Urinary bladder (tissue), 4 donors: ENCODE results near the gene SEPTIN8. TPM values are rescaled to one million over a fixed set of nuclear protein-coding genes. Genes with fewer than 3 reads are reported as not detected.

Experiments used
- DNase-seq: peaks from one replicate; pipeline ENCODE4 v3.0.0-alpha.2; 2015; ENCODE audit errors: extremely low spot score
- H3K27ac ChIP-seq: one replicate; pipeline ENCODE4 v1.5.1; 2013; ENCODE audit warnings: low read depth, mild to moderate bottlenecking, moderate library complexity
- H3K36me3 ChIP-seq: one replicate; pipeline ENCODE4 v1.6.1; 2013; ENCODE audit warnings: mild to moderate bottlenecking, moderate library complexity; ENCODE audit not compliant: insufficient read depth
- H3K4me1 ChIP-seq: one replicate; pipeline ENCODE4 v1.6.1; 2013; ENCODE audit warnings: mild to moderate bottlenecking, moderate library complexity; ENCODE audit not compliant: insufficient read depth
- H3K4me3 ChIP-seq: one replicate; pipeline ENCODE4 v1.5.1; 2013; ENCODE audit warnings: low read depth, low read length
- WGBS: extraction: QIAGEN DNeasy Blood & Tissue Kit; methylation state at CpG from one replicate; pipeline ENCODE4 v1.1.7; 2013; 5-methylcytosine and 5-hydroxymethylcytosine counted together
- polyA plus RNA-seq: library from polyadenylated mRNA; stranded (reverse); fragments of 200-250 nt; gene quantifications from one replicate; pipeline ENCODE4 v1.2.3, GENCODE V29; 2013
- total RNA-seq: library from RNA; depleted of rRNA; stranded (reverse); fragments of >200 nt; gene quantifications from one replicate; pipeline ENCODE4 v1.2.3, GENCODE V29; 2014
- donor health status: healthy with polysubstance abuse.
- donor health status: healthy.

The SEPTIN8 gene
- total and polyA plus RNA-seq, 2 donors, result 28.3 to 64.8 TPM

DNA sequence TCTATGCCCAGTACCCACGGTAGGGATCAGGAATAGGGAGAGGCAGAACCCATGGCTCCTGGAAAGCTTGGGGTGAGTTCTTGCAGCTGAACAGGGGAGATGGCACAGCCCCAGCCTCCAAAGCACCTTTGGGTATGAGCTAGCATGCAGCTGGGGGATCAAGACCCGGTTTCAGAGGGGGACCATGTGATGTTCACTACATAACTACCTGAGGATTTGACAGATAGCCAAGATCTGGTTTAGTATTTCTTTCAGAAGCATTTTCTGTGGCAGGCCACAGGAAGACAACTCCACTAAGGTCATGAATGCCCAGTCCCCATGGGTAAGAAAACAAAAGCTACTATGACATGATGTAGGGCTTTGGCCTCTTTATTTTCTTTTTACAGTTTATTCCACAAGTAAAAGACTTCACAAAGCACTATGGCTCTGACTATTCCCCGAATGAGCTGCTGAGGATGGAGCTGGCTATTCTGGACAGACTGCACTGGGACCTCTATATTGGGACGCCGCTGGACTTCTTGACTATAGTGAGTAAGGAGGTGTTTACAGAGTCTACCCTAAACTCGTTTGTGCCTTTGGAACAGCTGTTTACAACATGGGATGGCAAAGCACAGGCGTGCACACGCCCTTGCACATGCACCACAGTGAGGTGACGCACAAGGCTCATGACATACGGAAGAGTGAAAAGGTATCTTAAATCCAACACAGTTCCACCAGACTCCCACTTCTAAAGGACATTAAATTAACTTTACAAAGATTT is 26.4 kb downstream of the SEPTIN8 start:
- Histone ChIP-seq H3K27ac (no peak overlapping the region), H3K36me3 (no peaks in the 10 kb centered on the region), H3K4me1 (peaks cover 3% of the 10 kb centered on the region), H3K4me3 (no peak overlapping the region)
- 72% methylated on average over 10 of the region's 10 CpGs for WGBS
- no peak for DNase-seq

DNA sequence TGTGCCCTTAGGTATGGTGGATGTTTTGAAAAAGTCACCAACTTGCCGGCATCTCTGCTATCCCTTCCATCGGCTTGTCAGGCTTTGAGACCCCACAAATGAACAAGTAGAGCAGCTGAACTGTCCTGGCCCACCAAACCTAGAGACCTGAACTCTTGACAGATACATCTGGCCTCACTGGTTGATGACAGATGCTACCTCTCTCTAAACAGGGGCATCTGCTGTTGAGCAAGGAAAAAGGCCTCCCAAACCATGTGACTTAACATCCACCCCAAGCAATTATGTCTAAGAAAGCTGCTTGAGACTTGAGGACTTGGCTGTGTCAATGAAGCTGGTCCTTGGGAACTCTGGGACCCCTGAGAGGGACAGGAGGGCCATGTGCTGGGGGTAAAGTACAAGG is 27.5 kb downstream of the SEPTIN8 start:
- no peak overlapping the region for H3K4me3 ChIP-seq
- DNase-seq, result no peak
- 94% methylated on average over 2 of the region's 2 CpGs for WGBS
- no peak overlapping the region for H3K27ac ChIP-seq
- H3K4me1 ChIP-seq, result peaks cover 3% of the 10 kb centered on the region
- H3K36me3 ChIP-seq, result no peaks in the 10 kb centered on the region

DNA sequence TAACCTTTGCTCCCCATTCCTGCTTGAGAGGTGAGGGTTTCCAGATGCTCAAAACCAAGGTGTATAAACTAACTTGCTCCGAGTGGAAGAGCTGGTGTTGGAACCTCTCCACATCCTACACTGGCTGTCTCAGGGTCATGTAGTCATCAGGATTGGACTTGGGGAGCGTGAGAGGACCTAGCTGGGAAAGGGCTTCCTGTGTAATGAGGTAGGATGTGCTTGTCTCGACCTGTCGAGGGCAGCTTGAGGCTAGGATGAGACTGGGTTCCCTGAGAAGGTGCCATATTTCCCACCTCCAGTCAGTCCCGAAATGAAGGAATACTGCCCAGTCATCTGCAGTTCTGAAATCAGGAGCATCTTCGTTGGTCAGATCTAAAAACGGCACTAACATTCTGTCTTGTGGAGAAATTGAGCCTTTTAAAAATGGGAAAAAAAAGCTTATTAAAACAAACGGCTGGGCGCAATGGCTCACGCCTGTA is 28.5 kb downstream of the SEPTIN8 start:
- Histone ChIP-seq H3K4me3 (no peak overlapping the region), H3K36me3 (no peaks in the 10 kb centered on the region), H3K27ac (no peak overlapping the region), H3K4me1 (peaks cover 3% of the 10 kb centered on the region)
- DNase-seq, result no peak
- 87% methylated on average over 10 of the region's 10 CpGs for WGBS

DNA sequence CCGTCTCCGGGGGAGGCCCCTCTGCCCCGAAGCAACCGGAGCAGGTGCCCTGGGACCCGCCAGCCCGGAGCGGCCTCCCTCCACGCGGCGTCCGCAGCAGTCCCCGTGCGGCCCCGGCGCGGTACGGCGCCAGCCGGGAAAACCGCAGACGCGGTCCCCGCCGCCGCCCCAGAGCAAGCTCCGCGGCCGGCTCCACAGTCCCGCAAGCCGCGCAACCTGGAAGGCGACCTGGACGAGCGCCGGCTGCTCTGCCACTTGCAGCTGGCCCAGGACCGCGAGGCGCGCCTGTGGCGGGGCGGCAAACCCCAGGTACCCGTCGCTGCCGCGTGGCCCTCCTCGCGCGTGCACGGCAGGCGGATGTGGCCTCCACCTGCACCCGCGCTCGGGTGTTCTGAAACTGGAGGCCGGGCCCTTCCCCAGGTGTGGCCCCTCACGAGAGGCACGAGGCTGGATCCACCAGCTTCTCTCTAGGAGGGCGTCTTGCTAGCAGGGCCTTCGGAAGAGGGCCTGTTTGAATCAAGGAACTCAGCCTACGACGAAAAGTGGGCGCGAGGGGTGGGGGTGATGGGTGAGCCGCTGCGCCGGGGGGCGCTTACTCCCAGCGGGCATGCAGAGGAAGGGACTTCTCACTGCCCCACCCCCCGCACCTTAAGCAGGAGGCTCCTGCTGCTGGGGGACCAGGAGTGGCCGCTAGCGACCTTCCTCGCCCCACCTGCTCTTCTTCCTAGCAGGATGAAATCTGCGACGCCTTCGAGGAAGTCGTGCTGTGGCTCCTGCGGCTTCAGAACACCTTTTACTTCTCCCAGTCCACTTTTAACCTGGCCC is 29.2 kb downstream of the SEPTIN8 start:
- H3K27ac ChIP-seq, result no peak overlapping the region
- no peaks in the 10 kb centered on the region for H3K36me3 ChIP-seq
- 25% methylated on average over 76 of the region's 76 CpGs for WGBS
- DNase-seq, result no peak
- peak overlapping the region; percentile 39 for H3K4me3 ChIP-seq
- H3K4me1 ChIP-seq, result peaks cover 3% of the 10 kb centered on the region

DNA sequence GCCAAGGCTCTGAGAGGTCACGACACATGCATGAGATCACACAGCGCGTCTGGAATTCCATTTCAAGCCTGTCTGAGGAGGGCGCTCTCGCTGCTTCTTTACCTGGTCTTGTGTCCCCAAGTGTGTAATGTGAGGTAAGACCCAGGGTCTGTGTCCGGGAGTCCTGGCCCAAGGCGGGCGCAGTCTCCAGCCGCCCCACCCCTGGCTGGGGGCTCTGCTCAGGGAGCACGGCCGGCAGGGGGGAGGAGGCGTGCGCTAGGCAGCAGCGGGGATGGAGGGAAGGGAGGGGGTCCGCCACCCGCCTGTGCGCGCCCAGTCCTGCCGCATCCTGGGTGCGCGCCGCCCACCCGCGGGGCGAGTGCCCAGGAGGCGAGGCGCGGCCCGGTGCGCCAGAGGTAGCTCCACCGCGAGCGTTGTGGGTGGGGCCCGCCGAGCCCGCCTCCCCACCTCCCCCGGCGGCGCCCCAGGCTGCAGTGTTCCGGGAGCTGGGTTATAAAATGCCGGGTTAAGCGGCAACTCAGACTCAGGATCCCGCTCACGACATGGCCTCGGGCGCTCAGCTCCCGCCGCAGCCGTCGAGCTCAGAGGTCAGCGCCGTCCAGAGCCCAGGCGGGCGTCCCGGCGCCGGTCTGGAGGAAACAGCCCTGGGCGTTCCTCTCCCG is 30.0 kb downstream of the SEPTIN8 start, which contains the start of gene CCNI2:
CCNI2 (plus strand) TSS at position 473 of the 662 bp plus-strand sequence; CDS start at position 543, 70 bp downstream.
- DNase-seq, result no peak
- Histone ChIP-seq H3K27ac (no peak within 1 kb of the TSS), H3K4me3 (peak within 1 kb of the TSS; percentile 39), H3K36me3 (no peaks in the 10 kb centered on the region), H3K4me1 (peaks cover 3% of the 10 kb centered on the region)
- WGBS, result 1% methylated on average over 59 of the region's 59 CpGs

DNA sequence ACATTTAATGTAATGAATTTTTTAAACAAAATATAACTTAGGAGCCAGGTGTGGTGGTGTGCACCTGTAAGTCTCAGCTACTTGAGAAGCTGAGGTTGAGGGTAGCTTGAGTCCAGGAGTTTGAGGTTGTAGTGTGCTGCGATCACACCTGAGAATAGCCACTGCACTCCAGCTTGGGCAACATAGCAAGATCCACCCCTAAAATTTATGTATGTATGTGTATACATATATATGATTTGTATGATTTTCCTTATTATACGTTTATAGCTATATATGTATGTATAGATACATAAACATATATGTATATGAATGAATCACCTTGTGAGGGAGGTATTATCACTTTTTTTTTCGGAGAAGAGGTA is 30.5 kb downstream of the SEPTIN8 start:
- no peak overlapping the region for H3K4me3 ChIP-seq
- H3K27ac ChIP-seq, result no peak overlapping the region
- H3K4me1 ChIP-seq, result peaks cover 3% of the 10 kb centered on the region
- H3K36me3 ChIP-seq, result no peaks in the 10 kb centered on the region
- DNase-seq, result no peak
- WGBS, result 30% methylated on average over 3 of the region's 3 CpGs

DNA sequence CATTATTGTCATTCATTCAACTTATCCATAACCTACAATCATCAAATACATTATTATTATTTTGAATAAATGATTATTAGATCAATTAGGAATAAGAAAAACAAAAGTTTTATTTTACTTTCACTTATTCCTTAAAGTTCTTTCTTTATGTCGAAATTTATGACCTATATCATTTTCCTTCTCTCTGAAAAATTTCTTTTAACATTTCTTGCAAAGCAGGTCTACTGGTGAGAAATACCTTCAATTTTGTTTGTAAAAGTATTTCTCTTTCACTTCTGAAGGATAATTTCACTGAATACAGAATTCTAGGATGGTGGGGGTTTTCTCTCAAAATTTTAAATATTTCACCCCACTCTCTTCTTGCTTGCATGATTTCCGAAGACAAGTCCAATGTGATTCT is 32.4 kb downstream of the SEPTIN8 start:
- Histone ChIP-seq H3K36me3 (no peaks in the 10 kb centered on the region), H3K27ac (no peak overlapping the region), H3K4me1 (peaks cover 3% of the 10 kb centered on the region), H3K4me3 (no peak overlapping the region)
- DNase-seq, result no peak
- 80% methylated on average over 2 of the region's 2 CpGs for WGBS

DNA sequence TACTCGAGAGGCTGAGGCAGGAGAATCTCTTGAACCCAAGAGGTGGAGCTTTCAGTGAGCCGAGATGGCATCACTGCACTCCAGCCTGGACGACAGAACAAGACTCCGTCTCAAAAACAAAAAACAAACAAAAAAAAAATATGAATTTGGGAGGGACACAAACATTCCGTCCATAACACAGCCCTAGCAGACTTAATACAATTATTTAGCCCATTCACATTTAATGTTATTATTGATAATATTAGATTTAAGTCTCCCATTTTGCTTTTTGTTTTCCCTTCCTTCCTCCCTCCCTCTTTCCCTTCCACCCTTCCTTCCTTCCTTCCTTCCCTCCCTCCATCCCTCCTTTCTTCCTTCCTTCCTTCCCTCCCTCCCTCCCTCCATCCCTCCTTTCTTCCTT is 34.4 kb downstream of the SEPTIN8 start:
- Histone ChIP-seq H3K36me3 (no peaks in the 10 kb centered on the region), H3K27ac (no peak overlapping the region), H3K4me3 (no peak overlapping the region), H3K4me1 (peaks cover 2% of the 10 kb centered on the region)
- no peak for DNase-seq
- 91% methylated on average over 5 of the region's 5 CpGs for WGBS

DNA sequence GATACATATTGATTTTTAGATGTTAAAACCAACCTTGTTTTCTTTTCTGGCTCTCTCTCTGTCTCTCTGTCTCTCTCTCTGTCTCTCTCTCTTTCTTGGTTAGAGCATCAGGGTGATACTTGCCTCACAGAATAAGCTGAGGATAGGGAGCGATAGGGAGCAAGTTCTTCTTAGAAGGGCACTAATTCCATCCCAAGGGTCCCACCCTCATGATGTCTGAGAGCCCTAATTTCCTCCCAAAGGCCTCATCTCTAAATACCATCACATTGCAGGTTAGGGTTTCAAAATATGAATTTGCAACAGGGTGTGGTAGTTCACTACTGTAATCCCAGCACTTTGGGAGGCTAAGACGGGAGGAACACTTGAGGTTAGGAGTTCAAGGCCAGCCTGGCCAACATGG is 34.9 kb downstream of the SEPTIN8 start:
- no peaks in the 10 kb centered on the region for H3K4me1 ChIP-seq
- WGBS, result 86% methylated on average over 2 of the region's 2 CpGs
- no peak for DNase-seq
- H3K27ac ChIP-seq, result no peak overlapping the region
- no peak overlapping the region for H3K4me3 ChIP-seq
- H3K36me3 ChIP-seq, result no peaks in the 10 kb centered on the region

DNA sequence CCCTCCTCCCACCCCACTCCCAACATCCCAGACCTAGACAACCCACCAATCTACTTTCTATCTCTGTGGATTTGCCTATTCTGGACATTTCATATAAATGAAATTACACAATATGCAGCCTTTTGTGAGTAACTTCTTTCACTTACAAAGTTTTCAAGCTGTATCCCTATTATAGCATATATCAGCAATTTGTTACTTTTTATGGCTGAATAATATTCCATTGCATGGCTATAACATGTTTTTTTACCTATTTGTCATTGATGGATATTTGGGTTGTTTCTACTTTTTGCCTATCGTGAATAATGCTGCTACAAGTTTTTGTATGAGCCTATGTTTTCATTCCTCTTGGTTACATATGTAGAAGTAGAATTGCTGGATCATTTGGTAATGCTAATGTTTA is 37.8 kb downstream of the SEPTIN8 start:
- Histone ChIP-seq H3K27ac (no peak overlapping the region), H3K4me3 (no peak overlapping the region), H3K4me1 (no peaks in the 10 kb centered on the region), H3K36me3 (no peaks in the 10 kb centered on the region)
- DNase-seq, result no peak
- 64% methylated on average over 1 of the region's 1 CpG for WGBS

DNA sequence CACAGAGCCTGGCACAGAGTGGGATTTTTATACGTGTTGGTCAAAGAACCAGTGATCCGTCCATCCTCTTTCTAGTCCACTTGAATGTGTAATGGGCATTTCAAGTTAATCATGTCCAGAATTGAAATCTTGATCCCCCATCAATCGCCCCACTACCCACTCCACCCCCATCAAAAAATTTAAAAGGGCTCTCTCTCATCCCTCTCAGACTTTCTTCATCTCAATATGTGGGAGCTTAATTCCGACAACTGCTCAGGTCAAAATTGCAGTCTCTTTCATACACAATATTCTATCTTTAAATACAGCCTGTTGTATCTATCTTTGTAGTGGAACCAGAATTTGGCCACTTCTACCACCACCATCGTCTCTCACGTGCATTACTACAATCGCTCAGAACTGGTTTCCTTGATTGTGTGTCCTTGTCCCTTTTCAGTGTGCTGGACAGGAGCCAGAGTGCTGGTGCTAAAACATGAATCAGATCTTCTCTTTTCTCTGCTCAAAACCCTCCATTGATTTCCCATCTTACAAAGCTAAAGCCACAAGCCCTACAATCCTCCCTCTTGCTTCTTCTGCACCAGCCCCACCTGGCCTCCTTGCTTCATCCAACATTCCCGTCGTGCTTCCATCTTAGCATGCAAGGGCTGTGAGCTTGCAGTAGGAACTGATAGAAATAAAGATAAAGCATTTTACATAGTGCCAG is 38.9 kb downstream of the SEPTIN8 start:
- no peaks in the 10 kb centered on the region for H3K36me3 ChIP-seq
- no peak overlapping the region for H3K27ac ChIP-seq
- WGBS, result 65% methylated on average over 9 of the region's 9 CpGs
- no peaks in the 10 kb centered on the region for H3K4me1 ChIP-seq
- no peak for DNase-seq
- no peak overlapping the region for H3K4me3 ChIP-seq

DNA sequence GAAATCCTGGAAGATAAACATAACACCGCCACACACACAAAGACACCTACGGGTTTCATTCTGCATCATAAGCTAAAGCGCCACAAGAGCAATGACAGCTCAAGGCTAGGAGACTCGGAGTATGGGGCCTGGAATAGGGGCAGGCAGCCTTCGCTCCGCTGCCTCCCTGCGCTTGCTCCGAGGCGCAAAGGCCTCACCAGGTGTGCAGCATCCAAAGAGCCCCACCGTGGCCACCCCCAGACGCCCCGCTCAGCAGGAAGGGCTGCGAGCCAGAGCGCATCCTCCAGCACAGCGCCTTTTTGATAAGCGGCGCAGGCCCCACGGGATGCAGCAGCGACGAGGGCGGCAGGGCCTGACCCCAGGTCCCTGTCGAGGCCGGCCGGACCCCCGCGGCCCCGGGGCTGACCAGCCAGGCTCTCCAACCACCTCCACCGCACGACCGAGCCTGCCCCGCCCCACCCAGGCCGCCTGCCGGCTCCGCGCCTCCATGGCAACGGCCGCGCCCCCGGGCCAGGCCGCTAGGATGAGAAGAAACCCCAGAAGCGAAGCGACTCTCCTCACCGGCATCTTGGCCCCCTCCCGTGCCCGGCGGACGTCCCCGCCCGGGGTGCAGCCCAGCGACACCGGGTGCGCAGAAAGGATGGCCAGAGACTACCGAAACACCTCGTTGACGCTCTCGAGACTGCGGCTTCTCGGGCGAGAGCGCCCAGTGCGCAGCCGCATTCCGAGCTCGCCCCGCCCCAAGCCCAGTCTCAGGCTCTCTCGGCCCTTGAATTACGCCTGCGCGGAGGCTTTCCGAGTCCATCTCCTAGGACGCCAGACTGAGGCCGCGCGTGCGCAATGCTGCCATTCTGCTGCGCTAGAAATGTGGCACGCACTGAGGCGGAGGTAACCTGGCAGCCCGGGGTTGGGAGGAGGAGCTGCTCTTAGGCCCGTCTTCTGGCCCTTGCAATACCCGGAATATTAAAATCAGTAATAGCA is 39.9 kb downstream of the SEPTIN8 start, which contains the start of gene KIF3A:
KIF3A (minus strand) TSS at position 694 of the 981 bp plus-strand sequence; CDS start at position 567, 127 bp downstream.
- Histone ChIP-seq H3K36me3 (no peaks in the 10 kb centered on the region), H3K27ac (no peak within 1 kb of the TSS), H3K4me1 (no peaks in the 10 kb centered on the region), H3K4me3 (peak within 1 kb of the TSS; percentile 78)
- peak; percentile 83 for DNase-seq
- 1% methylated on average over 81 of the region's 81 CpGs for WGBS
